ENCODE measurements around the gene INMT. TPM values are rescaled to one million over a fixed set of nuclear protein-coding genes. Genes with fewer than 3 reads are reported as not detected.

The INMT gene
- total and polyA plus RNA-seq, 2 of the 8 experiments (the other 6 are each of a cell fraction or from before 2014, with no cell fraction given) = 0.60 to 0.94 TPM

DNA sequence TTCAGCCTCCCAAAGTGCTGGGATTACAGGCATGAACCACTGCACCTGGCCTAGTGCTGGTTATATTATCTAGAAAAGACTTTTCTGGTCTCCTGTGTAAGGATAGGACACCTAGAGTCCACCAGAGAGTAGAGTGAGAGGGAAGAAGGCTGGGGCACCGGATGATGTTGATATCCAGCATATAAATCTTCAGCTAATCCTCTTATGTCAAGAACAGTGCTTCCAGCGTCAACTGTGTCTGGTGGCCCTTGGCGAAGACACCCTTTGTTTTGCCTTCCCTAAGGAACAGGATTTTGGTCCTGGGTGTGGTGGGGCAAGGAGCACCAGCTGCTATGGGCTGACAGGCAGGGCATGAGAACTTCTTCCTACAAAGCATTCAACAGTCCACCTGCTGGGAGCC, 16.3 kb upstream of the INMT start:
- no peaks in the 10 kb centered on the region for H3K36me3 ChIP-seq (ENCODE audit: control insufficient read depth in 2 of 4, insufficient read depth in 4 of 4, low read length in 3 of 4)
- no peak overlapping the region for H4K91ac ChIP-seq (replicated peaks; ENCODE audit: insufficient read length, low read length)
- no peaks in the 10 kb centered on the region for H4K20me1 ChIP-seq (replicated peaks in 1 of 2; ENCODE audit: control insufficient read depth in 1 of 2, insufficient read depth in 2 of 2, low read length in 2 of 2)
- no peak overlapping the region for H2BK20ac ChIP-seq (ENCODE audit: low read length)
- no peak for FAIRE-seq
- no peak overlapping the region for H2BK15ac ChIP-seq (ENCODE audit: low read length)
- H3K4me1 ChIP-seq (replicated peaks in 1 of 4; ENCODE audit: control insufficient read depth in 3 of 4, insufficient read depth in 4 of 4, low read length in 3 of 4) = peaks cover 0 to 7% (median 0%) of the 10 kb centered on the region in 4 experiments; a peak in 2 of 7 replicates
- H4K8ac ChIP-seq (ENCODE audit: extremely low read depth, insufficient read depth, low read length) = no peak overlapping the region; the same call in 1 of the 2 replicates
- no peak overlapping the region for H3K23ac ChIP-seq (ENCODE audit: insufficient read length)
- no peak overlapping the region for H3K4me3 ChIP-seq (ENCODE audit: extremely low read depth in 1 of 4, insufficient read depth in 2 of 4, low read depth in 3 of 4, low read length in 4 of 4)
- H2BK120ac ChIP-seq (replicated peaks; ENCODE audit: low read depth, low read length) = no peak overlapping the region
- no peak overlapping the region for H4K5ac ChIP-seq (ENCODE audit: insufficient read length, low read depth, low read length)
- no peak overlapping the region for H2AFZ ChIP-seq (ENCODE audit: low read length)
- no peak overlapping the region for H3K9ac ChIP-seq (replicated peaks in 1 of 4; ENCODE audit: extremely low read depth in 1 of 4, low read depth in 3 of 4, low read length in 3 of 4)
- ChIA-PET POLR2A (ENCODE audit: partially characterized antibody) (interaction anchor here (1.4 kb wide), 1 partner anchor 10 kb away, joined by 3 read pairs; no protein-coding TSS in a partner anchor), CTCF (ENCODE audit: partially characterized antibody) (interaction anchor here (0.7 to 9.5 kb wide), 10 partner anchors 8 to 106 kb away, joined by 3 to 162 read pairs (median 4); partner anchors contain the start of gene CRHR2)
- H3K79me1 ChIP-seq (ENCODE audit: low read depth, low read length) = no peaks in the 10 kb centered on the region
- H2BK5ac ChIP-seq (ENCODE audit: low read depth, low read length) = no peak overlapping the region
- H3K14ac ChIP-seq (ENCODE audit: insufficient read length) = no peak overlapping the region
- TF ChIP-seq POLR2AphosphoS5 (IDR thresholded peaks at IDR 0.05; ENCODE audit: low read depth, low read length) (no peak), CBX5 (IDR thresholded peaks at IDR 0.05; ENCODE audit: low read depth, low read length) (no peak), JUND (IDR thresholded peaks at IDR 0.05; ENCODE audit: low read length) (no peak), YY1 (IDR thresholded peaks at IDR 0.05; ENCODE audit: low read depth, low read length) (no peak), SIRT6 (IDR thresholded peaks at IDR 0.05; ENCODE audit: low read length) (no peak), CBX8 (IDR thresholded peaks at IDR 0.05; ENCODE audit: borderline replicate concordance, low read depth, low read length) (no peak), RFX5 (IDR thresholded peaks at IDR 0.05; ENCODE audit: borderline replicate concordance, low read depth, low read length) (no peak), TEAD4 (IDR thresholded peaks at IDR 0.05; ENCODE audit: low read depth, low read length) (no peak)
- H3K23me2 ChIP-seq (ENCODE audit: low read depth, low read length) = no peaks in the 10 kb centered on the region
- no peak overlapping the region for H2BK12ac ChIP-seq (ENCODE audit: low read depth, low read length)
- no peaks in the 10 kb centered on the region for H3K9me3 ChIP-seq (ENCODE audit: insufficient read depth in 2 of 2, low read depth in 1 of 2, low read length in 1 of 2)
- 94% methylated on average over 3 of the region's 3 CpGs; no CpG with 5 or more reads in 1 of the 2 experiments for WGBS, 2 experiments (ENCODE audit: extremely low coverage in 1 of 2, insufficient coverage in 1 of 2, insufficient read length in 1 of 2, insufficient replicate concordance in 2 of 2, low coverage in 1 of 2, low lambda C conversion rate in 2 of 2, missing lambda C conversion rate in 1 of 2)
- DNase-seq (ENCODE audit: low read depth in 1 of 2, low spot score in 2 of 2) = no peak
- H3K18ac ChIP-seq (ENCODE audit: extremely low read depth, low read length) = no peak overlapping the region
- no peak overlapping the region for H3K4ac ChIP-seq (replicated peaks; ENCODE audit: insufficient read length, low read depth, low read length)
- H3K79me2 ChIP-seq (ENCODE audit: control insufficient read depth in 1 of 2, insufficient read depth in 2 of 2, low read length in 2 of 2) = no peaks in the 10 kb centered on the region
- H3K27ac ChIP-seq (ENCODE audit: low read depth, low read length) = no peak overlapping the region
- no peak overlapping the region for H3K56ac ChIP-seq (replicated peaks; ENCODE audit: insufficient read length, low read depth, low read length)
- no peak overlapping the region for H3K4me2 ChIP-seq (ENCODE audit: insufficient read depth in 1 of 2, low read depth in 2 of 2, low read length in 2 of 2)
- no peaks in the 10 kb centered on the region for H3K27me3 ChIP-seq (replicated peaks in 1 of 4; ENCODE audit: control insufficient read depth in 3 of 4, extremely low read depth in 1 of 4, insufficient read depth in 3 of 4, low read length in 3 of 4)
- no peak overlapping the region for H2AK5ac ChIP-seq (ENCODE audit: low read depth, low read length)
